Fibroblast of villous mesenchyme (primary cell): ENCODE data around the gene CRLF1. TPM values are rescaled to one million over a fixed set of nuclear protein-coding genes. Genes with fewer than 3 reads are reported as not detected.

Source experiments
- DNase-seq: peaks from one replicate; pipeline ENCODE4 v3.0.0-alpha.2; 2010; ENCODE audit warnings: low read depth
- H3K4me3 ChIP-seq: 2 replicates; pipeline ENCODE4 v1.5.1; 2011; ENCODE audit warnings: low read depth, mild to moderate bottlenecking, low read length
- total RNA-seq: library from RNA; depleted of rRNA; stranded (reverse); fragments of >200 nt; gene quantifications from 2 replicates; pipeline ENCODE4 v1.2.3, GENCODE V29; 2012
- TF ChIP-seq, protein P1 (sequence below): IDR thresholded peaks from 2 replicates; pipeline ENCODE4 v1.5.1; 2012; ENCODE audit warnings: low read depth, mild to moderate bottlenecking, low read length; ENCODE audit not compliant: insufficient read depth

CRLF1 gene
- total RNA-seq, 1 donor = not detected

DNA sequence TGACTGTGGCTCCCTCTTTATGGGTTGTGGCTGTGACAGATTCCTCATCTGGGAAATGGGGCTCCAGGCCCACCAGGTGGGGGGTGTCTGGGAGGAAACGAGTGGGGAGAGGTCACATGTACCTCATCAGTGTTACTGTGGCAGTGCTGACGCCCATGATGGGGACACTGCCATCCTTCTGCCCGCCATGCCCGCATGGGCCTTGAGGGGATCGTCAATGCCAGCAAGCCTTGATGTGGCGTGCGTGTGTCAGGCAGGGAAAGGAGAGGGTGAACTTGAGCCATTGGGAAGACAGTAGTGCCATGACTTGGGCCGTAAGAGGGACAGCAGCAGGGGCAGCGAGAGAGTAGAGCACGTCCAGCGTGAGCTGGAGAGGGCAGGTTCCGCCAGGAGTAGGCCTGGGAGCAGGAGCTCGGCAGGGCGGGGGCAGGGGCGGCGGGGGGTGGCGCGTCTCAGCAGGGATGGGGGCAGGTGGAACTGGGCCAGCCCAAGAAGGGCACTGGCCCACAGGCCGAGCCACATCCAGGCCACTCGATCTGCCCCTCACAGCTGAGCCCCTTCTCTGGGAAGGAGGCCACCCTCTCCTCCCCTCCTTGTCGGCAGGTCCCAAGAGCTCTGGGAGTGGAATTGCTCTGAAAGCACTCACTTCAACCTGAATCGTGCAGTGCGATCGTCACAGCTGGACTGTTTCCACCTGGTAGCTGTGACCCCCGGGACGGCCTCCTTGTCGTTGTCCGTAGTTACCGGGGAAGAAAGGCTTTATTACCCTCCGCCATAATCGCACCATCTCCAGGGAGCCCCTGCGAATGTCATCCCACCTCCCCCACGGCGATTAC, 40.2 kb upstream of the CRLF1 start:
- TF ChIP-seq, protein P1, sequence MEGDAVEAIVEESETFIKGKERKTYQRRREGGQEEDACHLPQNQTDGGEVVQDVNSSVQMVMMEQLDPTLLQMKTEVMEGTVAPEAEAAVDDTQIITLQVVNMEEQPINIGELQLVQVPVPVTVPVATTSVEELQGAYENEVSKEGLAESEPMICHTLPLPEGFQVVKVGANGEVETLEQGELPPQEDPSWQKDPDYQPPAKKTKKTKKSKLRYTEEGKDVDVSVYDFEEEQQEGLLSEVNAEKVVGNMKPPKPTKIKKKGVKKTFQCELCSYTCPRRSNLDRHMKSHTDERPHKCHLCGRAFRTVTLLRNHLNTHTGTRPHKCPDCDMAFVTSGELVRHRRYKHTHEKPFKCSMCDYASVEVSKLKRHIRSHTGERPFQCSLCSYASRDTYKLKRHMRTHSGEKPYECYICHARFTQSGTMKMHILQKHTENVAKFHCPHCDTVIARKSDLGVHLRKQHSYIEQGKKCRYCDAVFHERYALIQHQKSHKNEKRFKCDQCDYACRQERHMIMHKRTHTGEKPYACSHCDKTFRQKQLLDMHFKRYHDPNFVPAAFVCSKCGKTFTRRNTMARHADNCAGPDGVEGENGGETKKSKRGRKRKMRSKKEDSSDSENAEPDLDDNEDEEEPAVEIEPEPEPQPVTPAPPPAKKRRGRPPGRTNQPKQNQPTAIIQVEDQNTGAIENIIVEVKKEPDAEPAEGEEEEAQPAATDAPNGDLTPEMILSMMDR = no peak
- no peak for DNase-seq
- no peak overlapping the region for H3K4me3 ChIP-seq

DNA sequence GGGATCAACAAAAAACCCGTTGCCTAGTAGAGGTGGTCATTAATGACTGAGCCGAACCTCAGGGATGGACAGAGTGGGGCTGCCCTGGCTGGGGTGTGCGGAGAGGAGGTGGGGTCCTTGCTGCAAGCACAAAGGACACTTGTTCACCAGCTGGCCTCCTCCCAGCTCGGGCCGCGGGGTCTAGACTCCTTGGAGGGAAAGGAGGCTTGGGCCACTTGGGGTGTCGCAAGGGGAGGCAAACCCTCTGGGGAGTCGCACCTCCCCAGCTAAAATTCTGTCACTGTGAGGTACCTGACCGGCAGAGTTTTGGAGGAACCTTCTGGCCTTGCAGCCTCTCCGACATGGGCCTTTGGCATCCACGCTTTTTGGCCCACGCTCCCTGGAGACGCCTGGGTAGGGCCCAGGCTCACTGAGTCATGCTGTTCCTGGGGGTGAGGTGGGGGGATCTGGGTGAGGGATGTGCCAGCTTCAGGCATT, 38.5 kb upstream of the CRLF1 start:
- no peak overlapping the region for H3K4me3 ChIP-seq
- no peak for DNase-seq
- TF ChIP-seq, protein P1 = no peak

DNA sequence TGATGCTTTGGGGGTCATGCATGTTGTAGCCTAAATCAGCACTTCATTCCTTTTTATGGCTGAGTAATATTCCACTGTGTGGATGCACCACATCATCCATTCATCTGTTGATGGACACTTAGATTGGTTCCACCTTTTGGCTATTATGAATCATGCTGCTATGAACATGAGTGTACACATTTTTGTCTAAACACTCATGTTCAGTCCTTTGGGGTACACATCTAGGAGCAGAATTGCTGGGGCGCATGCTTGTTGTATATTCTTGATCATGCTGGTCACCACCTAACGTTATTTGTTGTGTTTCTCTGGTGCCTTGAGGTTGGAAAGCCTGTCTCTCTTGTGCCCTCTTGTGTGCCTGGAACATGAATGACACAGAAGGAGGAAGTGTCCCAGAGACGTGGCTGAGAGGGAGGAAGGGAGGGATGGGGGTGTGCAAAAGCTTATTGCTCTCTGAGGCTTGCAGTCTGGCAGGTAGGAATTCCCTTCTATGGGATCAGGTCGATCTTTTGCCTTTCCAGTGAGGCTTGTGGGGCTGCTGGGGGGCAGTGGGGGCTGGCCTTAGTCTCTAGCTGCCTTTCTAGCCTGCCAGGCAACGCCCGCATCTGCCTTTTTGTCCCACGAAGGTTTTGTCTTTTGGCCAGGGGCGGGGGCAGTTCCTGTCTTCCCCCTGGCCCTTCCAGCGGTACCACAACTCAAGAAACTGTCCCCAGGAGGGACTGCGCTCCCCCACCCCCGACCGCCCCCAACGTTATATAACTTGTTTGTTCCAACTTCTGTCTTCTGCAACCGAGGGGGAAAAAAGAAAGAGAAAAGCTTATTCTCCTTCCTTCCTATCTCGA, 37.8 kb upstream of the CRLF1 start:
- H3K4me3 ChIP-seq = no peak overlapping the region
- TF ChIP-seq, protein P1 = no peak
- DNase-seq = no peak

DNA sequence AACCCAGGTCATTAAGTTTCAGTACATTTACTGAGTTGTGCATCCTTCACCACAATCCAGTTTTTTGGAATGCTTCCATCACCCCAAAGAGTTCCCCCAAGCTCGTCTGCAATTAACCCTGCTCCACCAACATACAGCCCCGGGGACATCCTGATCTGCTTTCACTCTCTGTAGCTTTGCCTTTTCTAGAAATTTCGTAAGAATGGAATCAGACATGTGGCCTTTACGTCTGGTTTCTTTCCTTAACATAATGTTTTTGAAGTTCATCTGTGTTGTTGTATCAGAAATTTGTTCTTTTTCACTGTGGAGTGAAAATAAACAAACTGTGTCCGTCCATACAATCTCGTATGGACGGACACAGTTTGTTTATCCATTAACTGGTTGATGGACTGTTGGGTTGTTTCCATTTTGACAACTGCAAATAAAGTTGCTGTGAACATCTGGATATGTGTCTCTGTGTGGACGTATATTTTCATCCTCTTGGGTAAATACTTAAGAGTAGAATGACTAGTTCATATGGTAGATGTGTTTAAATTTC, 33.2 kb upstream of the CRLF1 start:
- no peak overlapping the region for H3K4me3 ChIP-seq
- TF ChIP-seq, protein P1 = no peak
- DNase-seq = peak; percentile 74

DNA sequence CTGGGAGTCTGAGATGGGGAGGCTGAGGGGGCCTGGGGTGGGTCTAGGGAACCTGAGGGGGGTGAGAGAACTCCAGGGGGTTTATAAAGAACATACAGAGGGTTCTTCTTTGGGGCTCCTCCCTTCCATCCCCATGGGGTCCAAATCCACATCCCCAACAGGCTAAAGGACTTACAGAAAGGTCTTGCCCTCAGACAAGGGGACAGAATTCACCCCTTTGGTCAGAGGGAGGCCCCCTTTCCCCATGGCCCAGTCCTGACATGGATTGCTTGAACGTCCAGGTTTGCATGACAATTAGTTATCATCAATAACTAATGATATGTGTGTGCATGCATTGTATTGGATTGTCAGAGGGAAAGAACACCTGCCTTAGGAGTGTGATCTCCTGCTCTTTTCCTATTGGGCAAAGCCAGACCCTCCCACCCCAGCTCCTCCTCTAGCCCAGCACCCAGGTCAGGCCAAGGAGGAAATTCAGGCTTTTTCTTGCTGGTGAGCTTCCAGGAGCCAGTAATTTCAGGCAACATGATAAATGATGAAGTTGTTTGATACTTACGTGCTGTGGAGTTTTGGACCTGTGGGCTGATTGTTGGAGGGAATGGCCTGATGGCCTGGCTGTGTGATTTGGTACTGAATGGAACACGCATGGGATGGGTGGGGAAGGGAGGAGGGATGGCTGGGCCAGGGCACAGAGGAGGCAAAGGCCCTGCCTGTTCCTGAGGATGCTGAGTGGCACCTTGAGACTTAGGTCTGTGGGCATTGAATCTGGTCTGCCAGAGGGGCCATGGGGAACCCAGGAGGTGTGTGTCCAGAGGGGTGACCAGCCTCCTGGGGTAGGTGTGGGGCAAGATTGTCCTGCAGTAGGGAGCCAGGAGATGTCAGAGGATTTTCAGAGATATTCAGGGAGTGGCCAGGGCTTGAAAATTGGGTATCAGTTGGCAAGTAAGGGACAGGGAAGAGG, 31.4 kb upstream of the CRLF1 start:
- H3K4me3 ChIP-seq = peak overlapping the region; percentile 85
- TF ChIP-seq, protein P1 = no peak
- no peak for DNase-seq
